ENCODE results near the gene ZSWIM4.
A peak's percentile ranks its signal among the peaks of the same experiment; 100 is the strongest.
"Not testable (repeated sequence)": the region's sequence is repeated elsewhere in the genome, so short reads cannot be mapped to it uniquely, and the experiment has no call there.

Gene ZSWIM4

DNA sequence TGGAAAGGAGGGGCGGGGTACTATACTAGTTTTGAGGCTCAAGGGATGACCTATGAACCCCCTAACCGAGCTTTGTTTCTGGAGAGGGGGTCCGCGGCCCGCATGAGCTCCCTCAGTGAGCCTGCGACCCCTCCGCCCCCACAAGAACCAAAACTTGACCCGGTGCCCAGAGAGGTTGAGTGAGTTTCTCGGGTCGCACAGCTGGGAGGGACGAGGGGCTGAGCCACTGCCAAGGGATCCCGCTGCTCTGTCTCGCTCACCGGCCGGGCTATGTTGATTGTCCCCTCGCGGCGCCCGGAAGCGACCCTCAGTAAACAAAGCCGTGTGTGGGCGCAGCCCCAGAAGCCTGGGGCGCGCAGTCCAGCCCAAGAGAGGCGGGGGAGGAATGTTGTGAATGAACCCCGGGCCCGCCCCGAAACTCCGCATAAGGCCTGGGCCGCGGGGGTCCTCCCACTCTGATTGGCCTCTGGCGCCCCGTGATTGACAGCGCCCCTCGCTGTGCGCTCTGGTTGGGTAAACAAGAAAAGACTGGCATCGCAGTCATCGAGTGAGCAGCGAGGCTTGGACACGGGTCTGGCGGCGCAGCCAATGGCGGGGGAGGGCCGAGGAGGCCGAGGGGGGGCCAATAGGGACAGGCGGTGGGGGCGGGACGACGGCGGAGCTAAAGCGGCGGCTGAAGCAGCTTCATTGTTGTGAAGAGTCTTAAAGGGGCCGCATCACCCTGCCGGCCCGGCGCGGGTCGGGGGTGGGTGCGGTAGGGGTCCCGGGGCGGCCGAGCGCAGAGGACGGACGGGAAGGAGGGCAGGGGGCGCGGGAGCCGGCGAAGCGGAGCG lies at the start of gene ZSWIM4:
ZSWIM4 (plus strand) TSS at position 687 of the 833 bp plus-strand sequence. CDS start 206 bp downstream, outside the sequence.
- DNase-seq, result peak; percentile 97

DNA sequence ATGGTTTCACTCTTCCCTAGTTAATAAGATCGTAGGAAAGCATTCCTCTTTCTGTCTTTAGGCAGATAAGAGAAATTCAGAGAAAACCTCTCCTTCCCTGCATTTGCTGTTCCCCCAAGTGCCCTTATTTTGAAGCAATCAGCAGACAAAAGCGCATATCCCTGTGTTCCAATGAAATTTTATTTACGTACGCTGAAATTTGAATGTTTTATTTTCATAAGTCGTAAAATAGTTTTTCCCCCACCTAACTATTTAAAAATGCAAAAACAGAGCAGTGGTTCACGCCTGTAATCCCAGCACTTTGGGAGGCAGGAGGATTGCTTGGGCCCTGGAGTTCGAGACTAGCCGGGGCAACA lies 48.2 kb upstream of the ZSWIM4 start:
- no peak for DNase-seq

GRCh38 chr19:13748169-13748828 lies 46.9 kb upstream of the ZSWIM4 start:
- no peak for DNase-seq

GRCh38 chr19:13751436-13751835 lies 43.8 kb upstream of the ZSWIM4 start:
- DNase-seq, result no peak

DNA sequence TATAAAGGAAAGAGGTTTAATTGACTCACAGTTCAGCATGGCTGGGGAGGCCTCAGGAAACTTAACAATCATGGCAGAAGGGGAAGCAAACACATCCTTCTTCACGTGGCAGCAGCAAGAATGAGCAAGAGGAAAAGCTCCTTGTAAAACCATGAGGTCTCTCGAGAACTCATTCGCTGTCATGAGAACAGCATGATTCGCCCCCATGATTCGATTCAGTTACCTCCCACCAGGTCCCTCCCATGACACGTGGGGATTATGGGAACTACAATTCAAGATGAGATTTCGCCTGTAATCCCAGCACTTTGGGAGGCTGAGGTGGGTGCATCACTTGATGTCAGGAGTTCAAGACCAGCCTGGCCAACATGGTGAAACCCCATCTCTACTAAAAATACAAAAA lies 41.6 kb upstream of the ZSWIM4 start:
- DNase-seq, result not testable (repeated sequence)

DNA sequence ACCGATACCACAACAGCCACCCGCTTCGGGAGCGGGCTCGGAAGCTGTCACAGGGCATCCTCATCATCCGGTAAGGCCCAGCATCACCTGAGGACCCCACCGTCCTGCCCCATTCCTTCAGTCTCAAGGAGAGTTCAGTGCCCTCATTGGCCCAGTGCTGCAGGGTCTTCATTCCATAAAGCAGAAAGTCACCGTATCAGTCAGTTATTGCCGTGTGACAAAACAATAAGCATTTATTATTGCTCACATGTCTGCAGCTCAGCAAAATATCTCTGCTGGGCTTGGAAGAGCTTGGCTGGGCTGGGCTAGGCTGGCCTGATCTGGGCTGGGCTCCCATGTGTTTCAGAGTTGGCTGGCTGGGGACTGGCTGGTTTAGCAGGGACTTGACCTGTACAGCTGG lies 39.0 kb upstream of the ZSWIM4 start:
- no peak for DNase-seq

GRCh38 chr19:13757805-13758772 lies 37.2 kb upstream of the ZSWIM4 start:
- DNase-seq, result no peak

DNA sequence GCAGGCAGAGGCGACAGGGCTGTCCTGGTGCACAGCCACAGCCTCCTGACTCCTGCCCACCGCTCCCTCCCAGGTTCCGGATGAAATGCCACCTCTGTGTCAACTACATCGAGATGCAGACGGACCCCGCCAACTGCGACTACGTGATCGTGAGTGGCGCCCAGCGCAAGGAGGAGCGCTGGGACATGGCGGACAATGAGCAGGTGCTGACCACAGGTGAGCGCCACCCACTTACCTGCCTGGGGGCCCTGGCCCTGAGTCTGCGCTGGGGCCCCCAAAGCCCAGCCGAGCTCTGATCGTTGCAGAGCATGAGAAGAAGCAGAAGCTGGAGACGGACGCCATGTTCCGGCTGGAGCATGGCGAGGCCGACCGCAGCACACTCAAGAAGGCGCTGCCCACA lies 36.4 kb upstream of the ZSWIM4 start:
- no peak for DNase-seq

DNA sequence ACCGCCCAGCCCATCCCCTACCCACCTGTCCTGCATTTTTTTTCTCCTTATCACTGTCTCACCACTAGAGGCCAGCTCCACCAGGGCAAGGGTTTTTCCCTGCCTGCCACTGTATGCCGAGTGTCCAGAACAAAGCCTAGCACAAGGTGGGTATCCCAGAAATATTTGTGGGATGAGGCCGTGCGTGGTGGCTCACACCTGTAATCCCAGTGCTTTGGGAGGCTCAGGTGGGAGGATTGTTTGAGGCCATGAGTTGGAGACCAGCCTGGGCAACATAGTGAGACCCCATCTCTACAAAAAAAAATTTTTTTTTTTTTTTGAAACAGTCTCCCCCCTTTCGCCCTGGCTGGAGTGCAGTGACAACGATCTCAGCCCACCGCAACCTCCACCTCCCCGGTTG lies 33.8 kb upstream of the ZSWIM4 start:
- DNase-seq, result no peak

DNA sequence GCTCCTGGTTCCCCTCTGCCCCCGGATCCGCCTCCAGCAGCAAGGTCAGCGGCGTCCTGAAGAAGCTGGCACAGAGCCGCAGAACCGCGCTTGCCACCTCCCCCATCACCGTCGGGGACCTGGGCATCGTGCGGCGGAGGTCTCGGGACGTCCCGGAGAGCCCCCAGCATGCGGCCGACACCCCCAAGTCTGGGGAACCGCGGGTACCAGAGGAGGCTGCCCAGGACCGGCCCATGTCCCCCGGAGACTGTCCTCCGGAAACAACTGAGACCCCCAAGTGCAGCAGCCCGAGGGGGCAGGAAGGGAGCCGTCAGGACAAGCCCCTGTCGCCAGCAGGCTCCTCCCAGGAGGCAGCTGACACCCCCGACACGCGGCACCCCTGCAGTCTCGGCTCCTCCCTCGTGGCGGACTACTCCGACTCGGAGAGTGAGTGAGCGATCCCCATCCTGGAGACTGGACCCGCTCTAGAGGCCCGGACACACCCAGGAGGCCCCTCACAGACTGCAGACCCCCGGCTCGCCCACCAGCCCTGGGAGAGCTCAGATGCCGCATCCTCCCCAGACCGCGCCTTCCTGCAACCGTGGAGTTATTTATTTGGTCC lies 32.5 kb upstream of the ZSWIM4 start:
- DNase-seq, result no peak

- DNase-seq, result no peak
Measured at GRCh38 chr19:13763265-13763664, 32.0 kb upstream of the ZSWIM4 start.

GRCh38 chr19:13764101-13764807 lies 31.0 kb upstream of the ZSWIM4 start, which contains the start of gene MRI1:
Gene MRI1 (plus strand): TSS chr19:13764522. CDS start chr19:13764589, 67 bp downstream.
- DNase-seq, result peak; percentile 35

DNA sequence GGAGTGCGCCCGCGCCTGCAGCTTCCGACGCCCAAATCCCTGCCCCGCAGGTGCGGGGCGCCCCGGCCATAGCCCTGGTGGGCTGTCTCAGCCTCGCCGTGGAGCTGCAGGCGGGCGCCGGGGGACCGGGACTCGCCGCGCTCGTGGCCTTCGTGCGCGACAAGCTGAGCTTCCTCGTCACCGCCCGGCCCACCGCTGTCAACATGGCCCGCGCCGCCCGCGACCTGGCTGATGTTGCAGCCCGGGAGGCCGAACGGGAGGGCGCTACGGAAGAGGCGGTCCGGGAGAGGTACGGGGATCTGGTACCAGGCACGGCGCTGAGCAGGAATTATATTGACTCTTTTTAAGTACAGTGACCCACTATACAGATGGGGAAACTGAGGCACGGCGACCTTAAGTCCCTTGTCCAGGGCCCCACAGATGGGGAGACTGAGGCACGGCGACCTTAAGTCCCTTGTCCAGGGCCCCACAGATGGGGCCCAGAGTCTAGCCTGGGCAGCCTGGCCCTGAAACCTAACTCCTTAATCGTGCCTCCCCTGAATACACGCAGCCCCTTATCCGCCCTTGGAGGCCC lies 30.3 kb upstream of the ZSWIM4 start:
- no peak for DNase-seq

GRCh38 chr19:13765395-13766094 lies 29.7 kb upstream of the ZSWIM4 start:
- DNase-seq, result no peak

- no peak for DNase-seq
Measured at GRCh38 chr19:13766095-13766481, 29.2 kb upstream of the ZSWIM4 start.

DNA sequence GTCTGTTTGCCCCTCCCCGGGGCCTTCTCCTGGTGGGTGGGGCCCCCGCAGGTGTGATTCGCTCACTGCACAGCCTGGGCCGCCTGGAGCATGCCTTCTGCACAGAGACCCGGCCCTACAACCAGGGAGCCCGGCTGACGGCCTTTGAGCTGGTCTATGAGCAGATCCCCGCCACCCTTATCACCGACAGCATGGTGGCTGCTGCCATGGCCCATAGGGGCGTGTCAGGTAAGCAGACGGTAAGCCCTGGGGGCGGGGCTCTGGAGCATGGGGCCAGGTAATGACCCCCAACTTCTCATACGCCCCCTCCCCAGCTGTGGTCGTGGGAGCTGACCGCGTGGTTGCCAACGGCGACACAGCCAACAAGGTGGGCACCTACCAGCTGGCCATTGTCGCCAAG lies 26.7 kb upstream of the ZSWIM4 start:
- DNase-seq, result no peak

DNA sequence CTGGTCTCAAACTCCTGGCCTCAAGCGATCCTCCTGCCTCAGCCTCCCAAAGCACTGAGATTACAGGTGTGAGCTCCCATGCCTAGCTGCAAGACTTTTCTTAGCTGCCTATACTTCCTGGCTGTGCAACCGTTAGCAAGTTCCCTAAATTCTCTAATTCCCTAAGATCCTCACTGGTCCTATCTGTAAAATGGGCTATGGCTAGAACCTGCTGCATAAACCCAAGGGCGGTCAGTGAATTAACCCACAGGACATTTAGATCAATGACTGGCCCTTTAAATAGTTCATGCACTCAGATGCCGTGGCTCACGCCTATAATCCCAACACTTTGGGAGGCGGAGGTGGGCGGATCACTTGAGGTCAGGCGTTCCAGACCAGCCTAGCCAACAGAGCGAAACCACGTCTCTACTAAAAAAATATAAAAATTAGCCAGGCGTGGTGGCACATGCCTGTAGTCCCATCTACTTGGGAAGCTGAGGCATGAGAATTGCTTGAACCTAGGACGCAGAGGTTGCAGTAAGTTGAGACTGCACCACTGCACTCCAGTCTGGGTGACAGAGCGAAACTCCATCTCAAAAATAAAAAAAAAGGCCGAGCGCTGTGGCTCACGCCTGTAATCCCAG lies 25.1 kb upstream of the ZSWIM4 start:
- no peak for DNase-seq

DNA sequence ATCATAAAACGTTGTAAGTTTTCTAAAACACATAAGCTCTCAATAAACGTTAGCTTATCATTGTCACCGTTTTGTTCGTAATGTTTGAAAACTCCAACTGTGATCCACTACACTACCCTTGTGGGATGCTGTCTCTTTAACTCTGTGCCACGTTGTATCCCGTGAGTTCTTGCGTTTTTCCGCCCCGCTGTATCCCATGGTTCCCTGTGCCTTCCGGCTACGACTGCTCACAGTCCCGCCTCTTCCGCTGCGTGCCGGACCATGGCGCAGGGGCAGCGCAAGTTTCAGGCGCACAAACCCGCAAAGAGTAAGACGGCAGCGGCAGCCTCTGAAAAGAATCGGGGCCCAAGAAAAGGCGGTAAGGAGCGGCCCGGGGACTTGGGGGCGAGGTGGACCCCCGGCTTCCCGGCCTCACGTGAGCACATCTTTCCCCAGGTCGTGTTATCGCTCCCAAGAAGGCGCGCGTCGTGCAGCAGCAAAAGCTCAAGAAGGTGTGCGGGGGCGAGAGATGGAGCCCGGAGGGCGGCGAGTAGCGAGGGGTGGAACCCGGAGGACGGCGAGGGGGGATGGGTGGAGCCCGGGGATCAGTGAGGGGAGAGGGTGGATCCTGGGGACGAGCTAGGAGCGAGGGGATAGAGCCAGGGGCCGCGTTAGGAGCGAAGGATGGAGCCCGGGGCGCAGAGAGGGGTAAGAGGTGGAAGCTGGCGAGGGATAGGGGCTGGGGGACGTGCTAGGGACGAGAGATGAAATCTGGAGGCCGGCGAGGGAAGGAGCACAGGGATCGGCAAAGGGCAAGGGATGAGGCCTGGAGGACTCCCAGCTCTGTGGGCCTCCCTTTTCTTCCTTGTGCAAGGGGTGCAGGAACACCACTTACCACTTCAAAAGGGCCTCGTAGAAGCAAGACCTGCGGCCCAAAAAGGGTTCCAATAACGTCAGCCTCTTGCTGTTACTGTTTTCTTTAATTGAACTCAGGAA lies 20.7 kb upstream of the ZSWIM4 start, which contains the start of gene C19orf53:
C19orf53 (plus strand) TSS at position 240 of the 975 bp plus-strand sequence; CDS start at position 262, 22 bp downstream.
- DNase-seq, result peak; percentile 47

DNA sequence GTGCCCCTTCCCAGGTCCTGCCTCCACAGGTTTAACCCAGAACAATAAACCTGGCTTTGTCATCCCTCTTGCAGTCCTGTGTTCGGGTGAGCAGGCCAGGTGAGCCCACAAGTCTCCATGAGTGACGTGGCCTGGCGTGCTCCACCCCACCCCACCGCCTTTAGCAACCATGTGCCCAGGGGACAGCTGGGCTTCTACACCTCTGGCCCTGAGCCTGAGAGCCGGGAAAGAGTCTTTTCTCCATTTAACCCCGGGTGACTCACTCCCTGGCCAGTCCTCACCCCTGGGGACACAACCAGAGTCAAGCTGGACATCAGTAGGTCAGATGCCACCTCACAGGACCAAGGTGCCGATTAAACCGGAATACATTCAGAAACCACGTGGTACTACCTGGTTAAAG lies 16.8 kb upstream of the ZSWIM4 start:
- DNase-seq, result no peak
